Measurements from ENCODE around the gene PRKCA.

The PRKCA gene

GRCh38 chr17:66313325-66313724 is 10.9 kb downstream of the PRKCA start:
- Histone ChIP-seq H4K8ac (ENCODE audit: low read depth, low read length) (no peak overlapping the region), H3K9me3 (ENCODE audit: insufficient read depth, low read depth, low read length) (no peaks in the 10 kb centered on the region), H3K27me3 (ENCODE audit: insufficient read depth, low read length) (no peaks in the 10 kb centered on the region), H3K4me2 (ENCODE audit: low read length) (no peak overlapping the region), H3K23ac (ENCODE audit: low read length) (no peak overlapping the region), H3K14ac (ENCODE audit: low read length) (no peak overlapping the region), H3K4ac (ENCODE audit: low read depth, low read length) (no peak overlapping the region), H3K36me3 (ENCODE audit: control insufficient read depth in 1 of 2, insufficient read depth in 2 of 2, low read length in 2 of 2) (no peaks in the 10 kb centered on the region), H3K4me3 (ENCODE audit: low read depth, low read length) (no peak overlapping the region), H3K4me1 (ENCODE audit: control insufficient read depth in 1 of 2, insufficient read depth in 2 of 2, low read length in 2 of 2) (no peaks in the 10 kb centered on the region), H4K12ac (ENCODE audit: low read depth, low read length) (no peak overlapping the region), H2AFZ (ENCODE audit: insufficient read depth, low read length, poor library complexity) (no peak overlapping the region), H4K91ac (ENCODE audit: low read depth, low read length) (no peak overlapping the region), H3K79me1 (ENCODE audit: low read length) (no peaks in the 10 kb centered on the region), H2BK5ac (ENCODE audit: low read depth, low read length, poor library complexity) (no peak overlapping the region), H3K27ac (ENCODE audit: low read depth, low read length) (no peak overlapping the region), H3K79me2 (ENCODE audit: control insufficient read depth, insufficient read depth, low read length, poor library complexity) (no peaks in the 10 kb centered on the region), H3K9ac (ENCODE audit: low read length) (no peak overlapping the region), H2BK120ac (ENCODE audit: insufficient read depth, low read length, poor library complexity) (no peak overlapping the region), H2AK5ac (ENCODE audit: low read length) (no peak overlapping the region), H3K18ac (ENCODE audit: low read length) (no peak overlapping the region), H2BK12ac (ENCODE audit: low read length) (no peak overlapping the region)
- DNase-seq = no peak

- no peak overlapping the region for H2AK5ac ChIP-seq (ENCODE audit: low read length)
- H3K14ac ChIP-seq (ENCODE audit: low read length) = no peak overlapping the region
- H4K91ac ChIP-seq (ENCODE audit: low read depth, low read length) = no peak overlapping the region
- no peaks in the 10 kb centered on the region for H3K4me1 ChIP-seq (ENCODE audit: control insufficient read depth in 1 of 2, insufficient read depth in 2 of 2, low read length in 2 of 2)
- no peak overlapping the region for H2BK5ac ChIP-seq (ENCODE audit: low read depth, low read length, poor library complexity)
- no peak overlapping the region for H2AFZ ChIP-seq (ENCODE audit: insufficient read depth, low read length, poor library complexity)
- H3K9ac ChIP-seq (ENCODE audit: low read length) = no peak overlapping the region
- no peak overlapping the region for H3K18ac ChIP-seq (ENCODE audit: low read length)
- no peak overlapping the region for H2BK12ac ChIP-seq (ENCODE audit: low read length)
- H4K8ac ChIP-seq (ENCODE audit: low read depth, low read length) = no peak overlapping the region
- no peak overlapping the region for H3K4ac ChIP-seq (ENCODE audit: low read depth, low read length)
- H3K36me3 ChIP-seq (ENCODE audit: control insufficient read depth in 1 of 2, insufficient read depth in 2 of 2, low read length in 2 of 2) = no peaks in the 10 kb centered on the region
- no peak overlapping the region for H3K4me2 ChIP-seq (ENCODE audit: low read length)
- no peaks in the 10 kb centered on the region for H3K9me3 ChIP-seq (ENCODE audit: insufficient read depth, low read depth, low read length)
- H3K79me2 ChIP-seq (ENCODE audit: control insufficient read depth, insufficient read depth, low read length, poor library complexity) = no peaks in the 10 kb centered on the region
- no peak overlapping the region for H2BK120ac ChIP-seq (ENCODE audit: insufficient read depth, low read length, poor library complexity)
- DNase-seq = no peak
- H4K12ac ChIP-seq (ENCODE audit: low read depth, low read length) = no peak overlapping the region
- no CpG with 5 or more reads among the region's 8 CpGs for WGBS (ENCODE audit: extremely low coverage, insufficient coverage, insufficient read length)
- no peak overlapping the region for H3K23ac ChIP-seq (ENCODE audit: low read length)
- no peaks in the 10 kb centered on the region for H3K27me3 ChIP-seq (ENCODE audit: insufficient read depth, low read length)
- no peak overlapping the region for H3K27ac ChIP-seq (ENCODE audit: low read depth, low read length)
- no peak overlapping the region for H3K4me3 ChIP-seq (ENCODE audit: low read depth, low read length)
- H3K79me1 ChIP-seq (ENCODE audit: low read length) = no peaks in the 10 kb centered on the region
Observed at GRCh38 chr17:66313995-66314659, 11.7 kb downstream of the PRKCA start.

GRCh38 chr17:66317629-66318028 is 15.2 kb downstream of the PRKCA start:
- DNase-seq = peak in 1 of 2 donors; percentile 39
- peaks cover 0 to 2% of the 10 kb centered on the region in 2 experiments for H3K36me3 ChIP-seq (ENCODE audit: control insufficient read depth in 1 of 2, insufficient read depth in 2 of 2, low read length in 2 of 2)
- H2BK5ac ChIP-seq (ENCODE audit: low read depth, low read length, poor library complexity) = no peak overlapping the region
- no peaks in the 10 kb centered on the region for H3K9me3 ChIP-seq (ENCODE audit: insufficient read depth, low read depth, low read length)
- no peak overlapping the region for H3K27ac ChIP-seq (ENCODE audit: low read depth, low read length)
- no peaks in the 10 kb centered on the region for H3K79me2 ChIP-seq (ENCODE audit: control insufficient read depth, insufficient read depth, low read length, poor library complexity)
- H3K18ac ChIP-seq (ENCODE audit: low read length) = no peak overlapping the region
- H3K14ac ChIP-seq (ENCODE audit: low read length) = no peak overlapping the region
- no peak overlapping the region for H3K4ac ChIP-seq (ENCODE audit: low read depth, low read length)
- H4K12ac ChIP-seq (ENCODE audit: low read depth, low read length) = no peak overlapping the region
- H2BK120ac ChIP-seq (ENCODE audit: insufficient read depth, low read length, poor library complexity) = no peak overlapping the region
- no peak overlapping the region for H2AK5ac ChIP-seq (ENCODE audit: low read length)
- H4K91ac ChIP-seq (ENCODE audit: low read depth, low read length) = no peak overlapping the region
- no peak overlapping the region for H3K9ac ChIP-seq (ENCODE audit: low read length)
- H3K79me1 ChIP-seq (ENCODE audit: low read length) = no peaks in the 10 kb centered on the region
- no peak overlapping the region for H4K8ac ChIP-seq (ENCODE audit: low read depth, low read length)
- no peaks in the 10 kb centered on the region for H3K27me3 ChIP-seq (ENCODE audit: insufficient read depth, low read length)
- no peaks in the 10 kb centered on the region for H3K4me1 ChIP-seq (ENCODE audit: control insufficient read depth in 1 of 2, insufficient read depth in 2 of 2, low read length in 2 of 2)
- no peak overlapping the region for H2BK12ac ChIP-seq (ENCODE audit: low read length)
- H3K4me2 ChIP-seq (ENCODE audit: low read length) = no peak overlapping the region
- H2AFZ ChIP-seq (ENCODE audit: insufficient read depth, low read length, poor library complexity) = no peak overlapping the region
- no peak overlapping the region for H3K23ac ChIP-seq (ENCODE audit: low read length)
- no peak overlapping the region for H3K4me3 ChIP-seq (ENCODE audit: low read depth, low read length)

- no CpG with 5 or more reads among the region's 4 CpGs for WGBS (ENCODE audit: extremely low coverage, insufficient coverage, insufficient read length)
- H3K79me2 ChIP-seq (ENCODE audit: control insufficient read depth, insufficient read depth, low read length, poor library complexity) = no peaks in the 10 kb centered on the region
- H3K4me1 ChIP-seq (ENCODE audit: control insufficient read depth in 1 of 2, insufficient read depth in 2 of 2, low read length in 2 of 2) = no peaks in the 10 kb centered on the region
- H2AK5ac ChIP-seq (ENCODE audit: low read length) = no peak overlapping the region
- H2BK120ac ChIP-seq (ENCODE audit: insufficient read depth, low read length, poor library complexity) = no peak overlapping the region
- no peak overlapping the region for H3K18ac ChIP-seq (ENCODE audit: low read length)
- DNase-seq = no peak
- H3K4ac ChIP-seq (ENCODE audit: low read depth, low read length) = no peak overlapping the region
- no peak overlapping the region for H4K8ac ChIP-seq (ENCODE audit: low read depth, low read length)
- no peak overlapping the region for H4K12ac ChIP-seq (ENCODE audit: low read depth, low read length)
- H3K9me3 ChIP-seq (ENCODE audit: insufficient read depth, low read depth, low read length) = no peaks in the 10 kb centered on the region
- no peak overlapping the region for H2BK12ac ChIP-seq (ENCODE audit: low read length)
- no peak overlapping the region for H3K23ac ChIP-seq (ENCODE audit: low read length)
- H2AFZ ChIP-seq (ENCODE audit: insufficient read depth, low read length, poor library complexity) = no peak overlapping the region
- H3K36me3 ChIP-seq (ENCODE audit: control insufficient read depth in 1 of 2, insufficient read depth in 2 of 2, low read length in 2 of 2) = peaks cover 0 to 4% of the 10 kb centered on the region in 2 experiments
- no peak overlapping the region for H3K9ac ChIP-seq (ENCODE audit: low read length)
- H2BK5ac ChIP-seq (ENCODE audit: low read depth, low read length, poor library complexity) = no peak overlapping the region
- no peak overlapping the region for H3K4me3 ChIP-seq (ENCODE audit: low read depth, low read length)
- H3K27me3 ChIP-seq (ENCODE audit: insufficient read depth, low read length) = no peaks in the 10 kb centered on the region
- H3K4me2 ChIP-seq (ENCODE audit: low read length) = no peak overlapping the region
- H3K79me1 ChIP-seq (ENCODE audit: low read length) = no peaks in the 10 kb centered on the region
- no peak overlapping the region for H3K27ac ChIP-seq (ENCODE audit: low read depth, low read length)
- no peak overlapping the region for H4K91ac ChIP-seq (ENCODE audit: low read depth, low read length)
- H3K14ac ChIP-seq (ENCODE audit: low read length) = no peak overlapping the region
Observed at GRCh38 chr17:66319226-66319625, 16.8 kb downstream of the PRKCA start.

Data from trophoblast cell (in vitro differentiated cells and primary cell).